Keratinocyte (primary cell): ENCODE data around the gene USB1. TPM values are rescaled to one million over a fixed set of nuclear protein-coding genes. Genes with fewer than 3 reads are reported as not detected.

Experiments
- DNase-seq: peaks from one replicate; pipeline ENCODE4 v3.0.0-alpha.2; 2011; ENCODE audit warnings: low read depth, missing footprints, low spot score
- FAIRE-seq: peaks from 2 replicates; lab custom pipeline; 2011; peaks lifted over from hg19 to GRCh38; lab: Jason Lieb, UNC
- H2AFZ ChIP-seq: 2 replicates; pipeline ENCODE4 v1.6.0; 2012; ENCODE audit warnings: low read length, control low read depth, inconsistent platforms; ENCODE audit not compliant: control insufficient read depth
- H3K27ac ChIP-seq: 2 replicates; pipeline ENCODE4 v1.5.1; 2011; ENCODE audit warnings: low read length; ENCODE audit not compliant: control insufficient read depth, insufficient read depth
- H3K27me3 ChIP-seq: 3 replicates; pipeline ENCODE4 v1.6.0; 2011; ENCODE audit warnings: low read length; ENCODE audit not compliant: control insufficient read depth, insufficient read depth; ENCODE audit errors: extremely low read depth
- H3K36me3 ChIP-seq, 2 experiments: 2 replicates in 1 of 2; 3 replicates in 1 of 2; pipeline ENCODE4 v1.5.1; 2011; ENCODE audit warnings: low read length in 2 of 2, mild to moderate bottlenecking in 1 of 2; ENCODE audit not compliant: control insufficient read depth in 2 of 2, insufficient read depth in 2 of 2; ENCODE audit errors: extremely low read depth in 1 of 2
- H3K4me1 ChIP-seq: 3 replicates; pipeline ENCODE4 v1.5.1; 2011; ENCODE audit warnings: low read length; ENCODE audit not compliant: control insufficient read depth, insufficient read depth; ENCODE audit errors: extremely low read depth
- H3K4me2 ChIP-seq: 3 replicates; pipeline ENCODE4 v1.6.0; 2011; ENCODE audit warnings: low read depth, low read length; ENCODE audit not compliant: control insufficient read depth, insufficient read depth; ENCODE audit errors: extremely low read depth
- H3K4me3 ChIP-seq, 3 experiments: fragments of 200-600 bp in 1 of 3; sonication (generic) in 1 of 3; 2 replicates in 2 of 3; 3 replicates in 1 of 3; pipeline ENCODE4 v1.5.1; 2011 to 2016; ENCODE audit warnings: low read length in 3 of 3, mild to moderate bottlenecking in 3 of 3, control low read depth in 2 of 3, inconsistent platforms in 1 of 3, low read depth in 1 of 3, mixed read lengths in 1 of 3, mixed run types in 1 of 3, moderate library complexity in 1 of 3; ENCODE audit not compliant: control insufficient read depth in 2 of 3, insufficient read depth in 2 of 3; ENCODE audit errors: extremely low read depth in 1 of 3
- H3K79me2 ChIP-seq: 2 replicates; pipeline ENCODE4 v1.6.0; 2012; ENCODE audit warnings: low read length; ENCODE audit not compliant: control insufficient read depth, insufficient read depth
- H3K9ac ChIP-seq: 3 replicates; pipeline ENCODE4 v1.6.0; 2011; ENCODE audit warnings: low read length; ENCODE audit not compliant: control insufficient read depth, insufficient read depth; ENCODE audit errors: extremely low read depth
- H3K9me1 ChIP-seq: 3 replicates; pipeline ENCODE4 v1.6.0; 2011; ENCODE audit warnings: low read length; ENCODE audit not compliant: control insufficient read depth, insufficient read depth; ENCODE audit errors: extremely low read depth
- H3K9me3 ChIP-seq: 2 replicates; pipeline ENCODE4 v1.5.1; 2012; ENCODE audit warnings: low read depth, low read length; ENCODE audit not compliant: control insufficient read depth
- H4K20me1 ChIP-seq: 3 replicates; pipeline ENCODE4 v1.6.0; 2011; ENCODE audit warnings: low read length; ENCODE audit not compliant: control insufficient read depth, insufficient read depth; ENCODE audit errors: extremely low read depth
- EZH2 ChIP-seq: IDR thresholded peaks from one replicate; pipeline ENCODE4 v1.6.1; 2012; ENCODE audit warnings: inconsistent platforms, mild to moderate bottlenecking, low read length, moderate library complexity
- dilution Hi-C: fragments of 300-500 bp; cut with MboI; formaldehyde crosslinking; loops from one replicate; pipeline ENCODE4 v1.7.0; 2020; ENCODE audit warnings: low sequenced_read_pairs; ENCODE audit not compliant: extremely low pct_ligation_motif_present
- polyA plus RNA-seq, 5 experiments: library from polyadenylated mRNA; depleted of rRNA in 3 of 5; stranded (reverse) in 3 of 5; stranded (forward) in 1 of 5; unstranded in 1 of 5; fragments of >200 nt; gene quantifications; 1 replicate in 1 of 5; 2 replicates in 3 of 5; 3 replicates in 1 of 5; pipeline versions ENCODE4 v1.2.1 to v1.2.3, GENCODE V29; 2011 to 2012; ENCODE audit warnings: missing spikeins in 2 of 5, low read depth in 1 of 5, low replicate concordance in 1 of 5
- TF ChIP-seq, protein P1 (sequence below), 3 experiments: IDR thresholded peaks in 1 of 3; conservative IDR thresholded peaks in 1 of 3; optimal IDR thresholded peaks in 1 of 3; 2 replicates in 2 of 3; 3 replicates in 1 of 3; pipeline versions ENCODE3 to v1.5.1; 2011; ENCODE audit warnings: low read length in 3 of 3, mild to moderate bottlenecking in 3 of 3, moderate library complexity in 2 of 3, control low read depth in 1 of 3, inconsistent platforms in 1 of 3; ENCODE audit not compliant: insufficient read depth in 2 of 3; ENCODE audit errors: extremely low read depth in 1 of 3

Gene USB1
- polyA plus RNA-seq, 1 donor (not counting 4 experiments of a cell fraction or from before 2014, with no cell fraction given): 63.5 TPM

GRCh38 chr16:58034774-58035173, 33.6 kb downstream of the USB1 start:
- H3K27ac ChIP-seq: no peak overlapping the region
- H4K20me1 ChIP-seq: no peaks in the 10 kb centered on the region
- FAIRE-seq (no peak), DNase-seq (no peak)
- no peak overlapping the region for H2AFZ ChIP-seq
- no peaks in the 10 kb centered on the region for H3K79me2 ChIP-seq
- H3K36me3 ChIP-seq: peaks cover 0 to 4% of the 10 kb centered on the region in 2 experiments
- no peak overlapping the region for H3K9ac ChIP-seq
- no peaks in the 10 kb centered on the region for H3K9me3 ChIP-seq
- TF ChIP-seq, protein P1, sequence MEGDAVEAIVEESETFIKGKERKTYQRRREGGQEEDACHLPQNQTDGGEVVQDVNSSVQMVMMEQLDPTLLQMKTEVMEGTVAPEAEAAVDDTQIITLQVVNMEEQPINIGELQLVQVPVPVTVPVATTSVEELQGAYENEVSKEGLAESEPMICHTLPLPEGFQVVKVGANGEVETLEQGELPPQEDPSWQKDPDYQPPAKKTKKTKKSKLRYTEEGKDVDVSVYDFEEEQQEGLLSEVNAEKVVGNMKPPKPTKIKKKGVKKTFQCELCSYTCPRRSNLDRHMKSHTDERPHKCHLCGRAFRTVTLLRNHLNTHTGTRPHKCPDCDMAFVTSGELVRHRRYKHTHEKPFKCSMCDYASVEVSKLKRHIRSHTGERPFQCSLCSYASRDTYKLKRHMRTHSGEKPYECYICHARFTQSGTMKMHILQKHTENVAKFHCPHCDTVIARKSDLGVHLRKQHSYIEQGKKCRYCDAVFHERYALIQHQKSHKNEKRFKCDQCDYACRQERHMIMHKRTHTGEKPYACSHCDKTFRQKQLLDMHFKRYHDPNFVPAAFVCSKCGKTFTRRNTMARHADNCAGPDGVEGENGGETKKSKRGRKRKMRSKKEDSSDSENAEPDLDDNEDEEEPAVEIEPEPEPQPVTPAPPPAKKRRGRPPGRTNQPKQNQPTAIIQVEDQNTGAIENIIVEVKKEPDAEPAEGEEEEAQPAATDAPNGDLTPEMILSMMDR (optimal IDR thresholded peaks at IDR 0.05 in 1 of 3, IDR thresholded peaks at IDR 0.05 in 1 of 3, conservative IDR thresholded peaks at IDR 0.05 in 1 of 3; ENCODE audit: extremely low read depth in 1 of 3, insufficient read depth in 2 of 3, low read length in 3 of 3): no peak
- TF ChIP-seq EZH2: no peak
- H3K9me1 ChIP-seq: no peaks in the 10 kb centered on the region
- dilution Hi-C loops: no loop called here
- no peak overlapping the region for H3K4me2 ChIP-seq
- H3K4me3 ChIP-seq: no peak overlapping the region
- no peaks in the 10 kb centered on the region for H3K27me3 ChIP-seq
- H3K4me1 ChIP-seq: no peaks in the 10 kb centered on the region

DNA sequence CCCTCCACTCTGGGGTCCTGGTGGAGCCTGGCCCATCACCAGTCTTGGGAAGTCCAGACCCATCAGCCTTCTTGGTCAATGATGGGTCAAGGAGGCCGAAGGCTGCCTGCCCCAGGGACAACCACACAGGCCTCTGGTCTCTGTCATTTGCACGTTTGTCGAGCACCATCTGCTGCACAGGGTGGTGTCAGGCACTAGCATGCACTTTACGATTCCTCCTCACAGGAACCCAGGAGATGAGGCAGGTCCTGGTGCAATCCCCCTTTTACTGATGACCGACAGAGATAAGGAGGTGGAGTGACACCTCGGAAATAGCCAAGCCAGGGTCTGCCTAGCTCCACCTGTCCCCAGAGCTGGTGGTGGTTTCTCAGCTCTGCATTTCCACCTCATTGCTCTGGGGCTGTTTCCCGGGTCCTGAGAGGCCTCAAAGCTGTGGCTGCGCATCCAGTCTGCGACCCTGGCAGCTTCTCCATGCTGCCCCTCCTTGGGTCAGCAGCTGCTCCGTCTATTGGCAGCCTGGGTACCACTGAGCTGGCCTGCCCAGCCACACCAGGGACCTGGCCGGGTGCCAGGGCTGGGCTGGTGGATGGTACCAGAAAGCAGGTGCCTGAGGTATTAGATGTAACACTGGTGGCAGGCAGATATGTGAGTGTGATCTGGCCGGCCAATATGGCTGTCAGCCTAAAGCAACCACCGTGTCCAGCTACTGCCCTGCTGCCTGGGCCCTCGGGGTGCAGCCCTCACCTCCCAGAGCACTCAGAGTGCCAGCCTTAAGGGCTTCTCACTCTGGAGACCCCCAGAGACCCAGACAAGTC, 34.4 kb downstream of the USB1 start:
- H3K36me3 ChIP-seq: peaks cover 0 to 4% of the 10 kb centered on the region in 2 experiments
- TF ChIP-seq, protein P1 (optimal IDR thresholded peaks at IDR 0.05 in 1 of 3, IDR thresholded peaks at IDR 0.05 in 1 of 3, conservative IDR thresholded peaks at IDR 0.05 in 1 of 3; ENCODE audit: extremely low read depth in 1 of 3, insufficient read depth in 2 of 3, low read length in 3 of 3): no peak
- no peak for TF ChIP-seq EZH2
- H3K9me1 ChIP-seq: no peaks in the 10 kb centered on the region
- no peaks in the 10 kb centered on the region for H4K20me1 ChIP-seq
- H3K27ac ChIP-seq: no peak overlapping the region
- H3K4me3 ChIP-seq: no peak overlapping the region
- H3K79me2 ChIP-seq: no peaks in the 10 kb centered on the region
- DNase-seq (no peak), FAIRE-seq (no peak)
- H3K4me1 ChIP-seq: no peaks in the 10 kb centered on the region
- no peak overlapping the region for H2AFZ ChIP-seq
- no peak overlapping the region for H3K4me2 ChIP-seq
- H3K27me3 ChIP-seq: no peaks in the 10 kb centered on the region
- dilution Hi-C loops: no loop called here
- no peak overlapping the region for H3K9ac ChIP-seq
- H3K9me3 ChIP-seq: no peaks in the 10 kb centered on the region
